ENCODE measurements around the gene MANSC1.
"Not testable (repeated sequence)": the region's sequence is repeated elsewhere in the genome, so short reads cannot be mapped to it uniquely, and the experiment has no call there.

Gene MANSC1

GRCh38 chr12:12323118-12323517 lies 26.9 kb downstream of the MANSC1 start:
- no peak for DNase-seq

GRCh38 chr12:12319451-12320183 lies 30.4 kb downstream of the MANSC1 start:
- no peak for DNase-seq

- no peak for DNase-seq
These were observed 34.2 kb downstream of the MANSC1 start for GRCh38 chr12:12315838-12316237.

GRCh38 chr12:12310695-12311094 lies 39.3 kb downstream of the MANSC1 start:
- DNase-seq = not testable (repeated sequence)

- DNase-seq = no peak
These were observed 44.3 kb downstream of the MANSC1 start for GRCh38 chr12:12305568-12306300.

GRCh38 chr12:12302976-12303375 lies 47.1 kb downstream of the MANSC1 start:
- DNase-seq = no peak

GRCh38 chr12:12301122-12301521 lies 48.9 kb downstream of the MANSC1 start:
- DNase-seq = no peak

GRCh38 chr12:12297201-12297830 lies 52.7 kb downstream of the MANSC1 start:
- no peak for DNase-seq

- DNase-seq = no peak
These were observed 55.6 kb downstream of the MANSC1 start for GRCh38 chr12:12294215-12295005.

- DNase-seq = no peak
These were observed 59.8 kb downstream of the MANSC1 start for GRCh38 chr12:12290206-12290605.

- no peak for DNase-seq
These were observed 63.6 kb downstream of the MANSC1 start for GRCh38 chr12:12286441-12286840.

GRCh38 chr12:12282761-12283425 lies 67.1 kb downstream of the MANSC1 start:
- no peak for DNase-seq

GRCh38 chr12:12282202-12282601 lies 67.8 kb downstream of the MANSC1 start:
- DNase-seq = no peak

GRCh38 chr12:12281134-12281533 lies 68.9 kb downstream of the MANSC1 start:
- DNase-seq = no peak

GRCh38 chr12:12278899-12279298 lies 71.1 kb downstream of the MANSC1 start:
- DNase-seq = no peak

Data from OCI-M1 (cell line).